ENCODE results near the gene DBNDD1.

GRCh38 chr16:90023078-90023447, 3.8 kb upstream of the DBNDD1 start:
- TF ChIP-seq CTCF (IDR thresholded peaks at IDR 0.05) (no peak), POLR2A (IDR thresholded peaks at IDR 0.05) (no peak)
